Stimulated activated CD8-positive, alpha-beta memory T cell treated with anti-CD3 and anti-CD28 coated beads, Interleukin-7, amount 100 ng/mL, for 4 hours (primary cell): ENCODE results near the gene JOSD1.
A peak's percentile ranks its signal among the peaks of the same experiment; 100 is the strongest.

Source experiments
- DNase-seq, 2 donors: peaks; one replicate each; pipeline ENCODE4 v3.0.0-alpha.2; 2020; ENCODE audit warnings: low read depth in 2 of 2

Gene JOSD1

DNA sequence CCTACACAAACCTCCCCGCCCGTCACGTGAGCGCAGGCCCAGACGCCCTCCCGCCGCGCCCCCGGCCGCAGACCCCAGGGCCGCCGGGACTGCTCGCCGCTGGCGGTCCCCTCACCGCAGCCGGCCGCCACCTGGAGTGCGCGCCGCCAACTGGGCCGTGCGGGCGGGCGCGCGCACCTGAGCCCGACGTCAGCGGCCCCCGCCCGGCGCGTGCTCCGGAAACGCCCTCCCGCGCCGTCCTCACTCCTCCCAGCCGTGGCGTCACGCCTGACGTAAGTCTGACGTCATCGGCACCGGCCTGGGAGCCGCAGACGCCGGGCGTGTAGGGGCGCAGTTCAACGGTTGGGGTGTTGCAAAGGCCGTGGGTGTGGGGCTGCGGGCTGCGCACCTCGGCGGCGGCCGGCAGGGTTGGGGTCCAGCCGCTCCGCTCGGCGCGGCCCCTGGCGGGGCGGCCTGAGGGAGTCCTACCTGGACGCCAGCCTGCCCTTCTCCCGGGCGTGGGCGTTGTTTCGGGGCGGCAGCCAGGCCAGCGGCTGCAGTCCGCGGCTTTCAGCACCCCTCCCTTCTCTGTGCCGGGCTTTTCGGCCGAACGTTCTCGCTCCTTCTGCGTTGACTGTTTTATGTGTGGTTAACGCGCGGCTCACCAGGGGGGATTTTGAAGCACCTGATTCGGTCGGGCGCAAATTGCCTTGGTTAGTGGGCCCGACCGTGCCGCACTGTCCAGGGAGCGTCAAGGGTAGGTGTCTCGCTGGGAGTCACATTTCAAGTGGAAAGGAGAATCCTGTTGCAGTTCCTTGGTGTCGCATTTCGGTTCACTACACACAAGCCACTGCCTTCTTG, at the start of gene JOSD1:
Gene JOSD1, minus strand, starts transcription at position 155 of the 840 bp plus-strand sequence. CDS start 956 bp downstream, outside the sequence.
- DNase-seq, result peak; percentile 93 to 96

- no peak for DNase-seq
Observed at GRCh38 chr22:38750104-38750503, 49.4 kb upstream of the JOSD1 start.

GRCh38 chr22:38748487-38749136, 47.9 kb upstream of the JOSD1 start:
- no peak for DNase-seq

- no peak for DNase-seq
Observed at GRCh38 chr22:38745676-38746460, 45.1 kb upstream of the JOSD1 start.

GRCh38 chr22:38744981-38745380, 44.2 kb upstream of the JOSD1 start:
- no peak for DNase-seq

- no peak for DNase-seq
Observed at GRCh38 chr22:38742176-38742942, 41.6 kb upstream of the JOSD1 start.

DNA sequence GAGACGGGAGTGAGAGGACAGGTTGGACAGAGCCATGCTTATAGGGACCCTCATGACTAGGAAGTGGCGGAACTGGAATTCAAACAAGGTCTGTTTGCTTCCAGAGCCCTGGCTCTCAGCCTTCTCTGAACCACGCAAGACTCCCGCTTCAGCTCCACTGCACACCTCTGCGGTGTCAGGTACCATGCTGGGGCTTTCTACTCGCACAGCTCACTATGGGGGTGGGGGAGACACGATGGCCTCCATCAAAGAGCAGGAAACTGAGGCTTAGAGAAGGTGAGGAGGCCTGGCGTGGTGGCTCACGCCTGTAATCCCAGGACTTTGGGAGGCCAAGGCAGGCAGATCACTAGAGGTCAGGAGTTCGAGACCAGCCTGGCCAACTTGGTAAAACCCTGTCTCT, 40.8 kb upstream of the JOSD1 start:
- DNase-seq, result no peak

GRCh38 chr22:38741166-38741565, 40.4 kb upstream of the JOSD1 start:
- DNase-seq, result no peak

DNA sequence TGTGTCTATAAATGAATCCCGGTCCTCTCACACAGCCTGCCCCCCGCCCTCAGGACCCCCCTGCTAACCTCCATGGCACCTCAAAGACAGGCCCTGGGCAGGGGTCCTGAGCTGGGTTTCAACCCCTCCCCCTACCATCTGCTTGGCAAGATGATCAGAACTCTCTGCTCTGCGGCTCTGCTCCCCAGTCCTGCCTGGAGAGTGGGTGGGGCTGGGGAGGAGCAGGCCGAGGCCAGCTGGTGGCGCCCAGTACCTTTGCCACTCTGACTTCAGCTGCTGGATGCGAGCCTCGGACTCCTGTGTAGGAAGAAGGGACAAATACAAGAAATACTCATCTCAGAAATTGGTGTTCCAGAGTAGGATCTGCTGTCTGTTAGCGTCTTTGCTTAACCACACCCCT, 40.0 kb upstream of the JOSD1 start:
- no peak for DNase-seq

- DNase-seq, result no peak
Observed at GRCh38 chr22:38740116-38740723, 39.5 kb upstream of the JOSD1 start.

- no peak for DNase-seq
Observed at GRCh38 chr22:38739300-38740055, 38.7 kb upstream of the JOSD1 start.

DNA sequence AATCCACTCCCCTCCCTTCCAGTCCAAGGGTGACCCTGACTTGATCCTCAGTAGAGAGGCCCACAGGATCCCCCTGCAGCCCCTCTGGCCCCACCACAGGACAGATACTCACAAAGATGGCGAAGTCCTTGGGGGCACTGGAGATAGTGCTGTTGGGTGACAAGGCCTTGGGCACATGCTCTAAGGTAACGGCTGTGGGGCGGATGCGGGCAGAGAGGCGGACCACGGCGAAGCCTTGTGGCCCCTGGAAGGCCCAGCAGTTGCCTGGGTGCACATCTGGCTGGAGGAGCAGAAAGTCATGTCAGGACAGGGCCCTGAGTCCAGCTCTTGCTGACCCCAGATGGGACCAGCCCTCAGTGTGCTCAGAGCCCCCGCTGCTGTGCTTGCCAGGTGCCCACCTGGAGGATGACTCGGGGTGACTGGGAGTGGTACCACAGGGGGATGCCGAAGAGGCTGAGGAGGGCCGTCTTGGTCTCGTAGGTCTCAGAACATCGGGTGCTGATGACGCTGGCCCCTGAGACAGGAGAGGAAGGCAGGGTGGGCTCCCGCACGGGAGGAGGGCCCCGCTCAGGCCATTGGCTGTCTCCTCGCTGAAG, 37.8 kb upstream of the JOSD1 start:
- DNase-seq, result no peak

GRCh38 chr22:38737302-38738060, 36.7 kb upstream of the JOSD1 start:
- no peak for DNase-seq

- DNase-seq, result no peak
Observed at GRCh38 chr22:38736257-38736570, 35.5 kb upstream of the JOSD1 start.

GRCh38 chr22:38735465-38736256, 34.9 kb upstream of the JOSD1 start:
- no peak for DNase-seq

GRCh38 chr22:38735126-38735464, 34.4 kb upstream of the JOSD1 start:
- no peak for DNase-seq

- no peak for DNase-seq
Observed at GRCh38 chr22:38734421-38735100, 33.8 kb upstream of the JOSD1 start.

GRCh38 chr22:38733724-38734381, 33.1 kb upstream of the JOSD1 start:
- DNase-seq, result no peak
